ENCODE results near the gene RHBDD1.

Gene RHBDD1

DNA sequence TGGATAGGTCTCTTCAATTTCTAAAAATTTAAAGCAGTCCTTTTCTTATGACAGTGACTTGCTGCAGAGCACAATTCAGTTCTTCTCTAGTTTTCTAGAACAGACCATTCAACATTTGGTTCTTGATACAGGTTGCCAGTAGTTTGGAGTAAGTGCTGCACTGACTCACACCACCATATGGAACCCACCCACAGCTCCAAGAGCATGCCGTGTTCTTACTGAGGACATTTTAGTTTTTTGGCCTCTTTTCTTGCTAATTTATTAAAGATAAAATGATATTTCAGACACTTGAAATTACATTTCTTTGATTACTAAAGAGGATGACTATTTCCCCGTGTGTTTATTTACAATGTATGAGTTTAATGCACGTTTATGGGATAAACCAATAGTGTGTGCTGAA, 208.1 kb downstream of the RHBDD1 start:
- H3K4me3 ChIP-seq (ENCODE audit: low read length, poor library complexity, severe bottlenecking), result no peak overlapping the region
- H3K36me3 ChIP-seq (ENCODE audit: insufficient read depth, low read length), result no peaks in the 10 kb centered on the region

More for the DNA sequence above, 208.1 kb downstream of the RHBDD1 start:
- H3K79me2 ChIP-seq (ENCODE audit: insufficient read depth, low read length), result no peaks in the 10 kb centered on the region
- H3K4me1 ChIP-seq (ENCODE audit: insufficient read depth, low read length, poor library complexity, severe bottlenecking), result no peaks in the 10 kb centered on the region
- TF ChIP-seq EZH2phosphoT487 (IDR thresholded peaks at IDR 0.05; ENCODE audit: borderline replicate concordance), result no peak
- TF ChIP-seq, protein P1, sequence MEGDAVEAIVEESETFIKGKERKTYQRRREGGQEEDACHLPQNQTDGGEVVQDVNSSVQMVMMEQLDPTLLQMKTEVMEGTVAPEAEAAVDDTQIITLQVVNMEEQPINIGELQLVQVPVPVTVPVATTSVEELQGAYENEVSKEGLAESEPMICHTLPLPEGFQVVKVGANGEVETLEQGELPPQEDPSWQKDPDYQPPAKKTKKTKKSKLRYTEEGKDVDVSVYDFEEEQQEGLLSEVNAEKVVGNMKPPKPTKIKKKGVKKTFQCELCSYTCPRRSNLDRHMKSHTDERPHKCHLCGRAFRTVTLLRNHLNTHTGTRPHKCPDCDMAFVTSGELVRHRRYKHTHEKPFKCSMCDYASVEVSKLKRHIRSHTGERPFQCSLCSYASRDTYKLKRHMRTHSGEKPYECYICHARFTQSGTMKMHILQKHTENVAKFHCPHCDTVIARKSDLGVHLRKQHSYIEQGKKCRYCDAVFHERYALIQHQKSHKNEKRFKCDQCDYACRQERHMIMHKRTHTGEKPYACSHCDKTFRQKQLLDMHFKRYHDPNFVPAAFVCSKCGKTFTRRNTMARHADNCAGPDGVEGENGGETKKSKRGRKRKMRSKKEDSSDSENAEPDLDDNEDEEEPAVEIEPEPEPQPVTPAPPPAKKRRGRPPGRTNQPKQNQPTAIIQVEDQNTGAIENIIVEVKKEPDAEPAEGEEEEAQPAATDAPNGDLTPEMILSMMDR (conservative IDR thresholded peaks at IDR 0.05; ENCODE audit: low read length), result no peak
- no peaks in the 10 kb centered on the region for H3F3A ChIP-seq (ENCODE audit: low read depth)
- H2AFZ ChIP-seq (ENCODE audit: low read length), result no peak overlapping the region
- no peak overlapping the region for H3K9ac ChIP-seq (ENCODE audit: low read depth, low read length, poor library complexity, severe bottlenecking)
- H3K27me3 ChIP-seq (ENCODE audit: insufficient read depth, low read length, poor library complexity, severe bottlenecking), result no peaks in the 10 kb centered on the region
- no peaks in the 10 kb centered on the region for H3K9me2 ChIP-seq (replicated peaks; ENCODE audit: low read depth, low read length)
- no peak overlapping the region for H3K4me2 ChIP-seq (ENCODE audit: low read depth, low read length, poor library complexity, severe bottlenecking)
- H3K9me3 ChIP-seq (ENCODE audit: insufficient read depth, low read depth, low read length), result no peaks in the 10 kb centered on the region
- H4K20me1 ChIP-seq (ENCODE audit: insufficient read depth, low read length, poor library complexity, severe bottlenecking), result no peaks in the 10 kb centered on the region
